HEK293 (cell line): ENCODE results near the gene TAF9B.

Experiments used
- CTCF ChIA-PET: fragments of 350-600 bp; formaldehyde crosslinking; extraction: SDS; loops from one replicate; lab custom pipeline; 2021; ENCODE audit warnings: antibody characterized with exemption; lab: Yijun Ruan, JAX
- POLR2A ChIA-PET: fragments of 300-600 bp; formaldehyde crosslinking; extraction: SDS; loops from one replicate; lab custom pipeline; 2020; ENCODE audit warnings: antibody characterized with exemption, inconsistent platforms; lab: Yijun Ruan, JAX
- H3K27ac ChIP-seq: fragments of 200-500 bp; sonication (Bioruptor generic); 2 replicates; pipeline ENCODE4 v1.5.1; 2014; ENCODE audit warnings: low read depth, low read length, control low read depth, inconsistent platforms; ENCODE audit errors: extremely low read depth
- H3K36me3 ChIP-seq, 2 experiments: fragments of 200-500 bp in 1 of 2; sonication (Bioruptor generic) in 1 of 2; 1 replicate in 1 of 2; 2 replicates in 1 of 2; pipeline ENCODE4 v1.5.1; 2014 to 2017; ENCODE audit warnings: inconsistent platforms in 2 of 2, low read length in 2 of 2; ENCODE audit not compliant: control insufficient read depth in 2 of 2, insufficient read depth in 1 of 2
- H3K4me1 ChIP-seq: fragments of 200-500 bp; sonication (Bioruptor generic); 2 replicates; pipeline ENCODE4 v1.5.1; 2014; ENCODE audit warnings: mild to moderate bottlenecking, low read length, inconsistent platforms; ENCODE audit not compliant: control insufficient read depth, insufficient read depth
- H3K4me3 ChIP-seq: 2 replicates; pipeline ENCODE4 v1.5.1; 2011; ENCODE audit warnings: low read depth, mild to moderate bottlenecking, control low read depth, low read length, moderate library complexity
- H3K9me3 ChIP-seq: fragments of 200-500 bp; sonication (Bioruptor generic); 2 replicates; pipeline ENCODE4 v1.5.1; 2014; ENCODE audit warnings: low read depth, low read length, inconsistent platforms; ENCODE audit not compliant: control insufficient read depth, insufficient read depth
- HOXD13 ChIP-seq: sonication (generic); formaldehyde crosslinking; IDR thresholded peaks from 2 replicates; pipeline ENCODE4 v1.8.0; 2022; ENCODE audit warnings: missing genetic modification reagents, borderline replicate concordance
- KLF9 ChIP-seq: fragments of 450-650 bp; formaldehyde crosslinking; IDR thresholded peaks from 2 replicates; pipeline ENCODE4 v1.5.1; 2016; ENCODE audit warnings: missing biosample characterization, missing genetic modification characterization, low read depth
- MZF1 ChIP-seq: fragments of 450-650 bp; formaldehyde crosslinking; IDR thresholded peaks from 2 replicates; pipeline ENCODE4 v1.5.1; 2017; ENCODE audit warnings: missing biosample characterization, missing genetic modification characterization, borderline replicate concordance
- SALL2 ChIP-seq: fragments of 450-650 bp; formaldehyde crosslinking; IDR thresholded peaks from 2 replicates; pipeline ENCODE4 v1.5.0; 2017; ENCODE audit warnings: missing biosample characterization, mild to moderate bottlenecking, missing genetic modification characterization, borderline replicate concordance
- SETDB1 ChIP-seq: IDR thresholded peaks from one replicate; pipeline ENCODE4 v1.6.1; 2017; ENCODE audit warnings: mild to moderate bottlenecking, low read length, moderate library complexity, mixed read lengths; ENCODE audit not compliant: insufficient read length
- SP3 ChIP-seq: fragments of 450-650 bp; formaldehyde crosslinking; IDR thresholded peaks from 2 replicates; pipeline ENCODE4 v1.5.1; 2016; ENCODE audit warnings: missing biosample characterization, missing genetic modification characterization
- TSHZ1 ChIP-seq: fragments of 450-650 bp; formaldehyde crosslinking; IDR thresholded peaks from 2 replicates; pipeline ENCODE4 v1.5.1; 2016; ENCODE audit warnings: missing biosample characterization, missing genetic modification characterization, borderline replicate concordance
- ZBTB10 ChIP-seq: fragments of 450-650 bp; formaldehyde crosslinking; IDR thresholded peaks from 2 replicates; pipeline ENCODE4 v1.5.1; 2016; ENCODE audit warnings: missing biosample characterization, missing genetic modification characterization
- ZBTB49 ChIP-seq: fragments of 450-650 bp; formaldehyde crosslinking; IDR thresholded peaks from 2 replicates; pipeline ENCODE4 v1.5.1; 2016; ENCODE audit warnings: missing biosample characterization, missing genetic modification characterization, low read depth
- ZNF112 ChIP-seq: fragments of 450-650 bp; formaldehyde crosslinking; IDR thresholded peaks from 2 replicates; pipeline ENCODE4 v1.5.0; 2017; ENCODE audit warnings: missing biosample characterization, missing genetic modification characterization
- ZNF146 ChIP-seq: fragments of 450-650 bp; formaldehyde crosslinking; IDR thresholded peaks from 2 replicates; pipeline ENCODE4 v1.5.1; 2016; ENCODE audit warnings: missing biosample characterization, missing genetic modification characterization
- ZNF169 ChIP-seq: fragments of 450-650 bp; formaldehyde crosslinking; IDR thresholded peaks from 2 replicates; pipeline ENCODE4 v1.5.1; 2016; ENCODE audit warnings: missing biosample characterization, missing genetic modification characterization
- ZNF221 ChIP-seq: fragments of 450-650 bp; formaldehyde crosslinking; IDR thresholded peaks from 2 replicates; pipeline ENCODE4 v1.5.1; 2017; ENCODE audit warnings: missing biosample characterization, missing genetic modification characterization, borderline replicate concordance
- ZNF223 ChIP-seq: fragments of 450-650 bp; formaldehyde crosslinking; IDR thresholded peaks from 2 replicates; pipeline ENCODE4 v1.5.1; 2016; ENCODE audit warnings: missing biosample characterization, missing genetic modification characterization
- ZNF23 ChIP-seq: fragments of 450-650 bp; formaldehyde crosslinking; IDR thresholded peaks from 2 replicates; pipeline ENCODE4 v1.5.1; 2016; ENCODE audit warnings: missing biosample characterization, missing genetic modification characterization, borderline replicate concordance
- ZNF394 ChIP-seq: fragments of 450-650 bp; formaldehyde crosslinking; IDR thresholded peaks from 2 replicates; pipeline ENCODE4 v1.5.1; 2016; ENCODE audit warnings: missing biosample characterization, missing genetic modification characterization, mild to moderate bottlenecking, moderate library complexity, borderline replicate concordance
- ZNF48 ChIP-seq: fragments of 450-650 bp; formaldehyde crosslinking; IDR thresholded peaks from 2 replicates; pipeline ENCODE4 v1.5.1; 2016; ENCODE audit warnings: missing biosample characterization, missing genetic modification characterization
- ZNF558 ChIP-seq: fragments of 450-650 bp; formaldehyde crosslinking; IDR thresholded peaks from 2 replicates; pipeline ENCODE4 v1.5.1; 2016; ENCODE audit warnings: missing biosample characterization, missing genetic modification characterization
- ZNF768 ChIP-seq: fragments of 450-650 bp; formaldehyde crosslinking; IDR thresholded peaks from 2 replicates; pipeline ENCODE4 v1.5.1; 2018; ENCODE audit warnings: missing biosample characterization, mild to moderate bottlenecking, missing genetic modification characterization
- ZNF785 ChIP-seq: fragments of 450-650 bp; formaldehyde crosslinking; IDR thresholded peaks from 2 replicates; pipeline ENCODE4 v1.5.1; 2016; ENCODE audit warnings: missing biosample characterization, missing genetic modification characterization
- ZNF830 ChIP-seq: fragments of 450-650 bp; IDR thresholded peaks from 2 replicates; pipeline ENCODE4 v1.5.0; 2018; ENCODE audit warnings: missing biosample characterization, missing genetic modification characterization, low read depth, mild to moderate bottlenecking, moderate library complexity
- TF ChIP-seq, protein P1 (sequence below): fragments of 450-650 bp; formaldehyde crosslinking; IDR thresholded peaks from 2 replicates; pipeline ENCODE4 v1.5.1; 2017; ENCODE audit warnings: missing biosample characterization, missing genetic modification characterization

TAF9B gene

DNA sequence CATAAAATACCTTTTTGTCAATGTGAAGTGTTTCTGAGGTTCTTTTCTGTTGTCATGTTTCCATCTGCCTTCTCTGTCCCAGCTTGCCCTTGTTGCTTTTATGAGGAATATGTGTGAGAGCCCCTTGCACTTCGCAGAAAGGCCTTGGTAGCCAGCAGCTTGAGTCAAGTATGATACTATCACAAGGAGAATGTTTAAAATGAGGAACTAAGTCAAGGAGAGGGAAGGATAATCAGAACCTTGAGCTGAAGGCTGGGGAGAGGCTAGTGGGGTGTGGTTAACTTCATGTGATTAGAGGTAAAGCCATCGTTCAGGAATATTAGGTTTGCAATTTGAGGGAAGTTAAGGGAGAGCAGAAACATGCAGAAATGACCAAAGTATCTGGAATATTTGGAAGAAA lies 22.7 kb downstream of the TAF9B start:
- peaks cover 60 to 96% of the 10 kb centered on the region in 2 experiments for H3K36me3 ChIP-seq
- CTCF ChIA-PET, result no interaction called here

DNA sequence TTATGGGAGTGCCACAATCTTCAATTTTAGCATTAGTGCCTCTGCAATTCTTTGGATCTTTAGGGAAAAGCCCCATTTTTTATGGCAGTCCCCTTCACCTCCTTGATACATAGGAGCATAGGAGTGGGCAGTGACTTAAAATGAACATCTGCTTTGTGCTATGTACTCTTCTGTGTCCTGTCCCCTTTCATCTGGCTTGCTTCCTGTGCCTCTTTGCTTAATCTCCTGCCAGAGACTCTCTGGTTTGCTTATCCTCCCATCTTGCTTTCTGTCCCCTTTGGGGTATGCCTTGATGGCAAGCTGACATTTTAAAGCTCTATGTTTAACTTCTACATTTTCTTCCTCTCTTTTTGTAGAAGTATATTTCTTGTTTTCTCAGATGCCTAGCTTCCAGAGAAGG lies 23.1 kb downstream of the TAF9B start:
- H3K27ac ChIP-seq, result no peak overlapping the region
- ChIA-PET POLR2A (no interaction called here), CTCF (no interaction called here)
- TF ChIP-seq SP3 (tag by site-specific recombination) (no peak), ZBTB49 (tag by site-specific recombination) (no peak), ZNF830 (tag by site-specific recombination) (no peak), ZNF221 (tag by site-specific recombination) (no peak), SALL2 (no peak)
- TF ChIP-seq, protein P1, sequence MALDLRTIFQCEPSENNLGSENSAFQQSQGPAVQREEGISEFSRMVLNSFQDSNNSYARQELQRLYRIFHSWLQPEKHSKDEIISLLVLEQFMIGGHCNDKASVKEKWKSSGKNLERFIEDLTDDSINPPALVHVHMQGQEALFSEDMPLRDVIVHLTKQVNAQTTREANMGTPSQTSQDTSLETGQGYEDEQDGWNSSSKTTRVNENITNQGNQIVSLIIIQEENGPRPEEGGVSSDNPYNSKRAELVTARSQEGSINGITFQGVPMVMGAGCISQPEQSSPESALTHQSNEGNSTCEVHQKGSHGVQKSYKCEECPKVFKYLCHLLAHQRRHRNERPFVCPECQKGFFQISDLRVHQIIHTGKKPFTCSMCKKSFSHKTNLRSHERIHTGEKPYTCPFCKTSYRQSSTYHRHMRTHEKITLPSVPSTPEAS (tag by site-specific recombination), result no peak
- H3K36me3 ChIP-seq, result peaks cover 57 to 96% of the 10 kb centered on the region in 2 experiments
- H3K4me1 ChIP-seq, result no peaks in the 10 kb centered on the region
- H3K9me3 ChIP-seq, result no peaks in the 10 kb centered on the region
- no peak overlapping the region for H3K4me3 ChIP-seq

More for the DNA sequence above, 22.7 kb downstream of the TAF9B start:
- Histone ChIP-seq H3K27ac (no peak overlapping the region), H3K4me3 (no peak overlapping the region), H3K9me3 (no peaks in the 10 kb centered on the region), H3K4me1 (no peaks in the 10 kb centered on the region)
- TF ChIP-seq HOXD13 (CRISPR knock-in tag), result no peak
- TF ChIP-seq ZNF394 (tag by site-specific recombination), result no peak
- TF ChIP-seq ZNF768 (tag by site-specific recombination), result no peak
- no peak for TF ChIP-seq ZBTB10
- no peak for TF ChIP-seq ZNF23 (tag by site-specific recombination)
- TF ChIP-seq ZNF223 (tag by site-specific recombination), result no peak
- TF ChIP-seq ZNF785 (tag by site-specific recombination), result no peak
- no peak for TF ChIP-seq KLF9 (tag by site-specific recombination)
- no peak for TF ChIP-seq ZNF48 (tag by site-specific recombination)
- TF ChIP-seq ZNF112 (tag by site-specific recombination), result no peak
- no peak for TF ChIP-seq ZNF146 (tag by site-specific recombination)
- TF ChIP-seq ZNF169 (tag by site-specific recombination), result no peak
- no peak for TF ChIP-seq ZNF558
- TF ChIP-seq SP3 (tag by site-specific recombination), result no peak
- no peak for TF ChIP-seq SETDB1
- no peak for TF ChIP-seq MZF1 (tag by site-specific recombination)
- no peak for TF ChIP-seq TSHZ1 (tag by site-specific recombination)
- POLR2A ChIA-PET, result no interaction called here
